22Rv1 (cell line): ENCODE data around the gene PTPRE.

Source experiments
- H3K27ac ChIP-seq: fragments of 450-650 bp; 2 replicates; pipeline ENCODE4 v1.5.1; 2017
- ZFX ChIP-seq: fragments of 450-650 bp; IDR thresholded peaks from 2 replicates; pipeline ENCODE4 v1.6.1; 2017; ENCODE audit warnings: antibody characterized with exemption, borderline replicate concordance
- TF ChIP-seq, protein P1 (sequence below): fragments of 450-650 bp; IDR thresholded peaks from 2 replicates; pipeline ENCODE4 v1.5.1; 2017; ENCODE audit warnings: mild to moderate bottlenecking

The PTPRE gene

DNA sequence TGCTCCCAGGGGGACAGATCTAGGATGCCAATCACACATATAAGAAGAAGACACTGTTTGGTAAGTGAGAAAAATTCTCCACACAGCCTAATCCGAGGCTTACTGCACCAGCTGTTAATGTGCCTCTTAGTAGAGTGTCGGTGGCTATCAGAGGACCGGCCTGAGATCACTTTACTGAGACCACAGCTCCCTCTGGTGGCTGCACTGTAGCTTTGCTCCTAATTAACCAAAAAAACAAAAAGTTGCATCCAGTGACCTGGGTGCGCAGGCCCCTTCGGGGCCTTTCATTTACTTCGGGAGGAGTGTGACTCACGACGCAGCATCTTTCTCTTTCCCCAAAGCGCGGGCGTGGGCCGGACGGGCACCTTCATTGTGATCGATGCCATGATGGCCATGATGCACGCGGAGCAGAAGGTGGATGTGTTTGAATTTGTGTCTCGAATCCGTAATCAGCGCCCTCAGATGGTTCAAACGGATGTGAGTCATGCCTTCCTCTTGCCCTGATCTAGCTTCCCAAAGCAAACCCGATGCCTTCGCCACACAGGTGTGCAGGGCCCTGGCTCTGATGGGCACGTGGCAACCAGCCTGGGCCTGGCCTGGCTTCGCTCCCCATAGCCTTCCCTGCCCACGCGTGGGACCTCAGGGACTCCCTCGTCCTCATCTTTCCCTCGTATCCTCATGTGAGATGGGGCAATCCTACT lies 162.6 kb downstream of the PTPRE start:
- H3K27ac ChIP-seq, result no peak overlapping the region
- TF ChIP-seq, protein P1, sequence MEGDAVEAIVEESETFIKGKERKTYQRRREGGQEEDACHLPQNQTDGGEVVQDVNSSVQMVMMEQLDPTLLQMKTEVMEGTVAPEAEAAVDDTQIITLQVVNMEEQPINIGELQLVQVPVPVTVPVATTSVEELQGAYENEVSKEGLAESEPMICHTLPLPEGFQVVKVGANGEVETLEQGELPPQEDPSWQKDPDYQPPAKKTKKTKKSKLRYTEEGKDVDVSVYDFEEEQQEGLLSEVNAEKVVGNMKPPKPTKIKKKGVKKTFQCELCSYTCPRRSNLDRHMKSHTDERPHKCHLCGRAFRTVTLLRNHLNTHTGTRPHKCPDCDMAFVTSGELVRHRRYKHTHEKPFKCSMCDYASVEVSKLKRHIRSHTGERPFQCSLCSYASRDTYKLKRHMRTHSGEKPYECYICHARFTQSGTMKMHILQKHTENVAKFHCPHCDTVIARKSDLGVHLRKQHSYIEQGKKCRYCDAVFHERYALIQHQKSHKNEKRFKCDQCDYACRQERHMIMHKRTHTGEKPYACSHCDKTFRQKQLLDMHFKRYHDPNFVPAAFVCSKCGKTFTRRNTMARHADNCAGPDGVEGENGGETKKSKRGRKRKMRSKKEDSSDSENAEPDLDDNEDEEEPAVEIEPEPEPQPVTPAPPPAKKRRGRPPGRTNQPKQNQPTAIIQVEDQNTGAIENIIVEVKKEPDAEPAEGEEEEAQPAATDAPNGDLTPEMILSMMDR, result peak; percentile 78
- no peak for TF ChIP-seq ZFX

DNA sequence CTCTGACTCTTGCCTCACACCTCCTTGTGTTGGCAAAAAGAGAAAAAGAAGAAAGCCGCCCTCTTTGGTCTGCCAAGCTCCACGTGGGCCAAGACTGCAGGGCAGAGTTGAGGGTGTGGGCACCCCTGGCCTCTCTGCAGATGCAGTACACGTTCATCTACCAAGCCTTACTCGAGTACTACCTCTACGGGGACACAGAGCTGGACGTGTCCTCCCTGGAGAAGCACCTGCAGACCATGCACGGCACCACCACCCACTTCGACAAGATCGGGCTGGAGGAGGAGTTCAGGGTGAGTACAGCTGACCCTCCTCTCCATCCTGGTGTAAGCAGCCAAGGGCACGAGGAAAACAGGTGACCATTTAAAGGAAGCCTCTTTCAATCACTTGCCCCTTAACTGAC lies 163.3 kb downstream of the PTPRE start:
- no peak for TF ChIP-seq ZFX
- TF ChIP-seq, protein P1, result no peak

DNA sequence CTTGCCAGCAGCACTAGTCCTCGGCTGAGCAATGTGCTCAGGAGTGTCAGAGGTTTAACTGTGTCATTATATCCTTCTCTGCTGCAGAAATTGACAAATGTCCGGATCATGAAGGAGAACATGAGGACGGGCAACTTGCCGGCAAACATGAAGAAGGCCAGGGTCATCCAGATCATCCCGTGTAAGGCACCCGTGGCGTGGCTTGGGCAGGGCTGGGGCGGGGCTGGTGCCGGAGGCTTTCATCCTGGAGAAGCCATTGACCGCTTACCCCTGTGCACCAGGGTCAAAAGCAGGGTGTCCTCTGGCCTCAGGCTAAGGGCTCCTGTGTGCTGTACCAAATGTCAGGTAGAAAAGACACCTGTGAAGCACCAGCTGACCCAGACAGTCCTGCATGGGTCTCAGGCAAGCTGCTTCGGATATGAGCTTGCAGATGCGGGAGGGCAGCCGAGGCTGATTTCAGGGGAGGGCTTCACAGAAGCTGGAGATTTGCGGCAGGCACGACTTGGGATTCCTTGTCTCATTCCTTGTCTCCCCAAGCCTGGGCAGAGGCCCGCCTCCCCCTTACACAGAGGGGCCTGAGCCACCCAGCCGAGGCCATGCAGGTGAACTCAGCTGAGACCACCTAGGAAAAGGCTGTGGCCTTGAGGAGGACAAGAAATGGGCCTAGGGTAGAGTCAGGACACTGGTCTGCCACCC lies 164.0 kb downstream of the PTPRE start:
- TF ChIP-seq, protein P1, result no peak
- no peak for TF ChIP-seq ZFX
- no peak overlapping the region for H3K27ac ChIP-seq

More for the DNA sequence above, 163.3 kb downstream of the PTPRE start:
- H3K27ac ChIP-seq, result no peak overlapping the region

DNA sequence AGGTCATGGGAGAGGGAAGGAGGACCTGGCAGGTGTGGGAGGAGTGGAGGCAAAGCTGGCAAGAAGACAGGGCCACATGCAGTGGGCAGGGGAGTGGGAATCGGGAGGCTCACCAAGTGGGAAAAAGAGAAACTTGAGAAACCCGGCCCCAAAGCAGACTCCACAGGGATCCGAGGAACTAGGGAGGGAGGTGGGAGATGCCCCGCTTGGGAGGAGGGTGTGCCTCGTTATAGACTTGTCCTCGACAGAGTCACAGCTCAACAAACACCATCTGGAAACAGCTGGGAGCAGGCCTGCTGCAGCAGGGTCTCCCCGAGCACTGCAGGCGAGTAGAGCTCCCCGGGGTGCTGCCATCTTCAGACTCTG lies 164.5 kb downstream of the PTPRE start:
- H3K27ac ChIP-seq, result no peak overlapping the region
- TF ChIP-seq, protein P1, result no peak
- no peak for TF ChIP-seq ZFX

DNA sequence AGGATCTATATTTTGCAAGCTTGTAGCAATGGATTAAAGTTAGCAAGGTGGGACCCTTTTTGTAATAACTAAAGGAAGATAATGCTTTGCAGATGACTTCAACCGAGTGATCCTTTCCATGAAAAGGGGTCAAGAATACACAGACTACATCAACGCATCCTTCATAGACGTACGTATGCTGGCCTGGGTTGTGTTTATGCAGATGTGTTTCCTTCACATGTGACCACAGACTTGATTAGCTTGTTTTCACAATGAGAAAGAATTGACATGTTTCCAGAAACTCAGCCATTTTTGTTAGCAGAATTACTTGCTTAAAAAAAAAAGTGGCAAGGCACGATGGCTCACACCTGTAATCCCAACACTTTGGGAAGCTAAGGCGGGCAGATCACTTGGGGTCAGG lies 165.1 kb downstream of the PTPRE start:
- TF ChIP-seq ZFX, result no peak
- TF ChIP-seq, protein P1, result no peak
- H3K27ac ChIP-seq, result no peak overlapping the region

DNA sequence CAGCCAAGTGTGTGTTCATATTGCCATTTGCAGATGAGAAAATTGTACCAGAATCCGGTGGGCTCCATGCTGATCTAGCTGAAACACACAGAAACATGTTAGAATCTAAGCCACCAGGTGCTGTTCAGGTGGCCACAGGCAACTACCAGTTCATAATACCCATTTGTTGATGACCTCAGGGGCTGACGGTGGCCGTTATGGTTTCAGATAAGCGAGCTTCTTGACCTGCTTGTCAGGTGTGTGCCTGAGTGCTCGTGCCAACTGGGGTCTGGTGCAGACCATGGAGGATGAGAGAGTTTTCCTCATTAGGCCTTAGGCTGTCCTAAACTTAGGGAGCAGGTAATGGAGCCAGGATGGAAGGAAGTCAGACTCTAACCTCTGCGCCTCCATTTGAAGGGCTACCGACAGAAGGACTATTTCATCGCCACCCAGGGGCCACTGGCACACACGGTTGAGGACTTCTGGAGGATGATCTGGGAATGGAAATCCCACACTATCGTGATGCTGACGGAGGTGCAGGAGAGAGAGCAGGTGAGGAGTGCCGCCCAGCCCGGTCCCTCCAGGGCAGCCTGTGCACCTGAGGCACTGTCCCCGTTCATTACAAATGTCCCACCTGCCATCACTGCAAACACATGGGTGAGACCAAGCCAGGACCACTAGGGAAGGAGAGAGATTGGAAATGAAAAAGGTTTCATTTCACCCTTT lies 166.2 kb downstream of the PTPRE start:
- TF ChIP-seq ZFX, result no peak
- TF ChIP-seq, protein P1, result no peak
- H3K27ac ChIP-seq, result no peak overlapping the region

DNA sequence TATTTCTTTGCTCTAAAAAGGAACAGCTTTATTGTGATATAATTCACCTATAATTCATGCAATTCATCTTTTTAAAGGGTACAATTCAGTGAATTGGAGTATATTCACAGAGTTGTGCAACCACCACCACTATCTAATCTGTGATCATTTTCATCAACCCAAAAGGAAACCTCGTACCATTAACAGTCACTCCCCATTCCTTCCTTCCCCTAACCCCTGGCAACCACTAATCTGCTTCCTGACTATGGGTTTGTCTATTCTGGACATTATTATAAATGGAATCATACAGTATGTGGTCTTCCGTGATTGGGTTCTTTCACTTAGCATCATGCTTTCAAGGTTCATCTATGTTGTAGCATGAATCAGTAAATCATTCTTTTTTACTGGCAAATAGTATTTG lies 167.0 kb downstream of the PTPRE start:
- H3K27ac ChIP-seq, result no peak overlapping the region
- no peak for TF ChIP-seq ZFX
- TF ChIP-seq, protein P1, result no peak
